Neutrophil (primary cell): ENCODE measurements around the gene TEX13B.

Experiments used
- H3K27ac ChIP-seq: fragments of 200-600 bp; sonication (generic); 2 replicates; pipeline ENCODE4 v1.5.1; 2016; ENCODE audit warnings: mild to moderate bottlenecking, moderate library complexity
- H3K27me3 ChIP-seq: fragments of 200-600 bp; sonication (generic); 2 replicates; pipeline ENCODE4 v1.6.0; 2016; ENCODE audit warnings: mild to moderate bottlenecking
- H3K36me3 ChIP-seq: fragments of 200-600 bp; sonication (generic); 2 replicates; pipeline ENCODE4 v1.5.1; 2017
- H3K4me1 ChIP-seq, 2 experiments: fragments of 200-600 bp in 1 of 2; sonication (generic) in 1 of 2; 1 replicate in 1 of 2; 2 replicates in 1 of 2; pipeline versions ENCODE4 v1.5.1 to v1.6.1; 2013 to 2016; ENCODE audit warnings: low read depth in 1 of 2, low read length in 1 of 2, mild to moderate bottlenecking in 1 of 2, moderate library complexity in 1 of 2; ENCODE audit not compliant: control insufficient read depth in 1 of 2, insufficient read depth in 1 of 2
- H3K4me3 ChIP-seq, 2 experiments: fragments of 200-600 bp in 1 of 2; sonication (generic) in 1 of 2; 1 replicate in 1 of 2; 2 replicates in 1 of 2; pipeline ENCODE4 v1.5.1; 2013 to 2016; ENCODE audit warnings: low read depth in 1 of 2, low read length in 1 of 2, mild to moderate bottlenecking in 1 of 2, moderate library complexity in 1 of 2
- H3K9me3 ChIP-seq: fragments of 200-600 bp; sonication (generic); 2 replicates; pipeline ENCODE4 v1.5.1; 2016
- CTCF ChIP-seq: fragments of 200-600 bp; sonication (generic); IDR thresholded peaks from 2 replicates; pipeline ENCODE4 v1.5.1; 2016; ENCODE audit warnings: antibody characterized with exemption

The TEX13B gene

GRCh38 chrX:108022491-108023089 is 40.4 kb upstream of the TEX13B start:
- H3K4me3 ChIP-seq = no peak overlapping the region
- peaks cover 0 to 7% of the 10 kb centered on the region in 2 experiments for H3K4me1 ChIP-seq
- H3K27ac ChIP-seq = no peak overlapping the region
- H3K27me3 ChIP-seq = no peaks in the 10 kb centered on the region
- TF ChIP-seq CTCF = no peak
- H3K36me3 ChIP-seq = no peaks in the 10 kb centered on the region
- H3K9me3 ChIP-seq = no peaks in the 10 kb centered on the region

- Histone ChIP-seq H3K4me1 (peaks cover 0 to 7% of the 10 kb centered on the region in 2 experiments), H3K36me3 (no peaks in the 10 kb centered on the region), H3K9me3 (no peaks in the 10 kb centered on the region), H3K27ac (no peak overlapping the region), H3K27me3 (no peaks in the 10 kb centered on the region), H3K4me3 (no peak overlapping the region)
- TF ChIP-seq CTCF = peak; percentile 35
These were observed 38.5 kb upstream of the TEX13B start for GRCh38 chrX:108020631-108021030.

- no peaks in the 10 kb centered on the region for H3K36me3 ChIP-seq
- TF ChIP-seq CTCF = no peak
- H3K4me3 ChIP-seq = peak overlapping the region in 1 of 2 experiments; percentile 2
- H3K27me3 ChIP-seq = no peaks in the 10 kb centered on the region
- H3K9me3 ChIP-seq = no peaks in the 10 kb centered on the region
- peak overlapping the region; percentile 6 for H3K27ac ChIP-seq
- peaks cover 0 to 7% of the 10 kb centered on the region in 2 experiments for H3K4me1 ChIP-seq
These were observed 37.3 kb upstream of the TEX13B start for GRCh38 chrX:108019382-108019875.

GRCh38 chrX:108018656-108019381 is 36.6 kb upstream of the TEX13B start:
- Histone ChIP-seq H3K27ac (no peak overlapping the region), H3K4me1 (peaks cover 0 to 7% of the 10 kb centered on the region in 2 experiments), H3K27me3 (no peaks in the 10 kb centered on the region), H3K4me3 (no peak overlapping the region), H3K36me3 (no peaks in the 10 kb centered on the region), H3K9me3 (no peaks in the 10 kb centered on the region)
- TF ChIP-seq CTCF = no peak

- Histone ChIP-seq H3K27me3 (no peaks in the 10 kb centered on the region), H3K4me3 (no peak overlapping the region), H3K9me3 (no peaks in the 10 kb centered on the region), H3K36me3 (no peaks in the 10 kb centered on the region), H3K27ac (no peak overlapping the region), H3K4me1 (no peaks in the 10 kb centered on the region)
- TF ChIP-seq CTCF = no peak
These were observed 19.1 kb upstream of the TEX13B start for GRCh38 chrX:108001218-108001814.
